Parathyroid adenoma (tissue), 2 donors: ENCODE data around the gene SLC17A8.
"Not testable (repeated sequence)": the region's sequence is repeated elsewhere in the genome, so short reads cannot be mapped to it uniquely, and the experiment has no call there.

Experiments
- H2AFZ ChIP-seq: fragments of 300-600 bp; sonication (generic); one replicate; pipeline ENCODE4 v1.7.0; 2017; ENCODE audit warnings: antibody characterized with exemption, mild to moderate bottlenecking
- H3K27ac ChIP-seq: fragments of 300-600 bp; sonication (generic); one replicate; pipeline ENCODE4 v1.7.0; 2017
- H3K27me3 ChIP-seq: fragments of 300-600 bp; sonication (generic); one replicate; pipeline ENCODE4 v1.7.0; 2017; ENCODE audit warnings: low read length; ENCODE audit not compliant: control insufficient read depth, insufficient read depth
- H3K36me3 ChIP-seq: fragments of 300-600 bp; sonication (generic); one replicate; pipeline ENCODE4 v1.7.0; 2017; ENCODE audit warnings: low read length; ENCODE audit not compliant: control insufficient read depth, insufficient read depth
- H3K4me1 ChIP-seq: fragments of 300-600 bp; sonication (generic); one replicate; pipeline ENCODE4 v1.7.0; 2017; ENCODE audit warnings: control low read depth
- H3K4me2 ChIP-seq: fragments of 300-600 bp; sonication (generic); one replicate; pipeline ENCODE4 v1.7.0; 2017; ENCODE audit warnings: low read length
- H3K4me3 ChIP-seq: fragments of 300-600 bp; sonication (generic); one replicate; pipeline ENCODE4 v1.7.0; 2017; ENCODE audit warnings: low read depth, low read length
- H3K79me2 ChIP-seq: fragments of 300-600 bp; sonication (generic); one replicate; pipeline ENCODE4 v1.7.0; 2017; ENCODE audit warnings: control low read depth
- H3K9ac ChIP-seq: fragments of 300-600 bp; sonication (generic); one replicate; pipeline ENCODE4 v1.7.0; 2017; ENCODE audit warnings: mild to moderate bottlenecking
- H3K9me3 ChIP-seq: fragments of 300-600 bp; sonication (generic); one replicate; pipeline ENCODE4 v1.7.0; 2017; ENCODE audit warnings: low read length; ENCODE audit not compliant: control insufficient read depth
- TF ChIP-seq, protein P1 (sequence below): fragments of 300-600 bp; sonication (generic); IDR thresholded peaks from one replicate; pipeline ENCODE4 v1.7.0; 2017; ENCODE audit warnings: antibody characterized with exemption, mild to moderate bottlenecking
- donor health status: primary hyperparathyroidism.

Gene SLC17A8

DNA sequence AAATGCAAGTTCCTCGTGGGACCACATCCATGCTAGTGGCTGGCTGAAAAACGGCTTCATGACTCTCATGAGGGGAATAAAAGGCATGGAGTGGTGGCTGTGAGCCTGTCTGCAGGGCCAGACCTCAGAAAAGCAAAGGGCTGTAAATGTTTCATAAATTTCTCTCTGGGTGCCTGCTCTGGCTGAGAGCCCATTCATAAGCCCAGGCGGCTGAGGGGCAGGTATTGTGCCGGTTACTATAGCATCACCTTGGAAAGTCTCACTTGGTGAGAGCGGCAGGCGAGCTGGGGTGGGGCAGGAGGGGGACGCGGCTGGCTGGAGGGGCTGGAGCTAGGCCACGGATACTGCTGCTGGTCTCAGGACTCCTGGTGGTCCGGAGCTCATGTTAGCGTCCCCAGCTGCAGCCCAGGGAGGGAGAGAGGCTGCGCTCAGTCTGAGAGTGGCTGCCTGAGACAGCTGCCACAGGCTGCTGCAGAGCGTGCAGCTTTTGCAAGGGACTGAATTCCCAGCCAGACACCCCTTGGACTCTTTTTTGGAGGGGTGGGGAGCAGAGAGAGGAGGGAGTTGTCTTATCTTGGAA, at the start of gene SLC17A8:
Gene SLC17A8, plus strand, starts transcription at position 431 of the 580 bp plus-strand sequence. CDS start 318 bp downstream, outside the sequence.
- TF ChIP-seq, protein P1, sequence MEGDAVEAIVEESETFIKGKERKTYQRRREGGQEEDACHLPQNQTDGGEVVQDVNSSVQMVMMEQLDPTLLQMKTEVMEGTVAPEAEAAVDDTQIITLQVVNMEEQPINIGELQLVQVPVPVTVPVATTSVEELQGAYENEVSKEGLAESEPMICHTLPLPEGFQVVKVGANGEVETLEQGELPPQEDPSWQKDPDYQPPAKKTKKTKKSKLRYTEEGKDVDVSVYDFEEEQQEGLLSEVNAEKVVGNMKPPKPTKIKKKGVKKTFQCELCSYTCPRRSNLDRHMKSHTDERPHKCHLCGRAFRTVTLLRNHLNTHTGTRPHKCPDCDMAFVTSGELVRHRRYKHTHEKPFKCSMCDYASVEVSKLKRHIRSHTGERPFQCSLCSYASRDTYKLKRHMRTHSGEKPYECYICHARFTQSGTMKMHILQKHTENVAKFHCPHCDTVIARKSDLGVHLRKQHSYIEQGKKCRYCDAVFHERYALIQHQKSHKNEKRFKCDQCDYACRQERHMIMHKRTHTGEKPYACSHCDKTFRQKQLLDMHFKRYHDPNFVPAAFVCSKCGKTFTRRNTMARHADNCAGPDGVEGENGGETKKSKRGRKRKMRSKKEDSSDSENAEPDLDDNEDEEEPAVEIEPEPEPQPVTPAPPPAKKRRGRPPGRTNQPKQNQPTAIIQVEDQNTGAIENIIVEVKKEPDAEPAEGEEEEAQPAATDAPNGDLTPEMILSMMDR = no peak
- Histone ChIP-seq H3K79me2 (no peaks in the 10 kb centered on the region), H3K4me3 (no peak within 1 kb of the TSS)

DNA sequence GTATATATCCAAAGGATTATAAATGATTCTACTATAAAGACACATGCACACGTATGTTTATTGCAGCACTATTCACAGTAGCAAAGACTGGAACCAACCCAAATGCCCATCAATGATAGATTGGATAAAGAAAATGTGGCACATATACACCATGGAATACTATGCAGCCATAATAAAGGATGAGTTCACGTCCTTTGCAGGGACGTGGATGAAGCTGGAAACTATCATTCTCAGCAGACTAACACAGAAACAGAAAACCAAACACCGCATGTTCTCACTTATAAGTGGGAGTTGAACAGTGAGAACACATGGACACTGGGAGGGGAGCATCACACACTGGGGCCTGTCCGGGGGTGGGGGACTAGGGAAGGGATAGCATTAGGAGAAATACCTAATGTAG, 48.7 kb upstream of the SLC17A8 start:
- H3K4me3 ChIP-seq, H3K27ac ChIP-seq, H3K4me1 ChIP-seq, H3K4me2 ChIP-seq, H3K9ac ChIP-seq, H3K9me3 ChIP-seq, H2AFZ ChIP-seq, H3K27me3 ChIP-seq, H3K36me3 ChIP-seq, H3K79me2 ChIP-seq: not testable (repeated sequence)

More for the DNA sequence above, at the start of gene SLC17A8:
- no peak within 1 kb of the TSS for H3K27ac ChIP-seq
- no peak within 1 kb of the TSS for H2AFZ ChIP-seq
- H3K9ac ChIP-seq = no peak within 1 kb of the TSS
- H3K4me2 ChIP-seq = no peak within 1 kb of the TSS
- no peaks in the 10 kb centered on the region for H3K9me3 ChIP-seq
- no peaks in the 10 kb centered on the region for H3K36me3 ChIP-seq
- H3K4me1 ChIP-seq = no peaks in the 10 kb centered on the region
- H3K27me3 ChIP-seq = no peaks in the 10 kb centered on the region

DNA sequence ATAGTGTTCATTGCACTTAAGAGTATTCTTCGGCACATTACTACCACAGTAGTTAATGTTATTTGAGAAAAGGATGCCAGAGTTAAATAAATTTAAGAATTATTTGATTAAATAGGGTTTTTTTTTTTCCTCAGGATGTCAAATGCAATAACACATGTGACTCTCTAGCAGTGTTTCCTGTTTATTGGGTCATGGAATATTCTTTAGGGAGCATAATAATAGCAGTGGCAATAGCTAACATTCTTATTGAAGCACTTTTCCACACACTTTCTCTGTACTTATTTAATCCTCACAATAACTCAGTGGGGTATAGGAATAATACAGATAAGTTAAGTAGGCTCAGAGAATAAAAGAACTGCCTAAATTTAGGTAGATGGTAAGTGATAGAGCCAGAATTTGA, 45.6 kb upstream of the SLC17A8 start:
- H3K36me3 ChIP-seq = no peaks in the 10 kb centered on the region
- no peak overlapping the region for H3K4me3 ChIP-seq
- no peaks in the 10 kb centered on the region for H3K79me2 ChIP-seq
- H3K4me2 ChIP-seq = no peak overlapping the region
- no peaks in the 10 kb centered on the region for H3K4me1 ChIP-seq
- H3K9ac ChIP-seq = no peak overlapping the region
- H3K27me3 ChIP-seq = no peaks in the 10 kb centered on the region
- TF ChIP-seq, protein P1 = no peak
- H2AFZ ChIP-seq = no peak overlapping the region
- H3K27ac ChIP-seq = no peak overlapping the region
- H3K9me3 ChIP-seq = no peaks in the 10 kb centered on the region

DNA sequence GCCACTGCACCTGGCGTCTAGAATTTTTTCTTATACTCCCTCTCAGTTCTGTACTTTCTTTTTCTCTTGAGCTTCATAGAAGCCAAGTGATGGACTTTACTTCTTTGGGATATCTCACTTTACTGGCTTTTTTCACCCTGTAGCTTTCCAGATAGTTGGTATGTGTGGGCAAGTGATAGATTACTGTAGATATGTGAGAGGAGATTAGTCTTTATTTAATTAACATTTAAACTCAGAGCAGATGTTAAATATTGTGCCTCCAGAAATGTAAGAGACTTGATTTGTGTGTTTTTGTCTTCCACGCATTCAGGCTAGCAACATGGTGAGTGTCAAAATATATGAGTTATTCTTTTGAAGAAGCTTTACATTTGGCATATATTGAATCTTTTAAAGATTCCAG, 39.5 kb upstream of the SLC17A8 start:
- H3K27ac ChIP-seq = no peak overlapping the region
- no peaks in the 10 kb centered on the region for H3K9me3 ChIP-seq
- no peak overlapping the region for H3K4me2 ChIP-seq
- no peaks in the 10 kb centered on the region for H3K36me3 ChIP-seq
- H3K4me1 ChIP-seq = no peaks in the 10 kb centered on the region
- TF ChIP-seq, protein P1 = no peak
- H3K79me2 ChIP-seq = no peaks in the 10 kb centered on the region
- H3K9ac ChIP-seq = no peak overlapping the region
- no peak overlapping the region for H2AFZ ChIP-seq
- no peak overlapping the region for H3K4me3 ChIP-seq
- no peaks in the 10 kb centered on the region for H3K27me3 ChIP-seq

DNA sequence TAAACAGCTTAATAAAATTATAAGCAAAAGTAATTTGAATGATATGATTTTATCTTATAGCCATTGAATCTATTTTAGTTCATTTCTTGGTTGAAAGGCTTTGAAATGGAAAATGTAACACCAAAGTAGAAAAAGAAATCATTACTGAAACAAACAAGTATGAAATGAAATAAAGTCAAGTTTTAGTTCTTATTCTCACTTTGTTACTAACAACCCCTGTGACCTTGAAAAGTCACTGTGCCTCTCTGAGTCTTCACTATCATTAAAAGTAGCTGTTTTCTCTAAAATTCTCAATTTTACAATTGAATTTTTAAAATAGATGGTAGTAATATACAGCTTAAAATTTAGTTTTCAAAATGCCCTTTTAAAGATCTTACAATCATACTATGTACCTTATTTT, 32.4 kb upstream of the SLC17A8 start:
- H3K4me2 ChIP-seq = no peak overlapping the region
- no peaks in the 10 kb centered on the region for H3K79me2 ChIP-seq
- no peak overlapping the region for H3K4me3 ChIP-seq
- H3K9me3 ChIP-seq = no peaks in the 10 kb centered on the region
- no peak overlapping the region for H2AFZ ChIP-seq
- TF ChIP-seq, protein P1 = no peak
- no peaks in the 10 kb centered on the region for H3K27me3 ChIP-seq
- H3K36me3 ChIP-seq = no peaks in the 10 kb centered on the region
- H3K27ac ChIP-seq = no peak overlapping the region
- no peak overlapping the region for H3K9ac ChIP-seq
- no peaks in the 10 kb centered on the region for H3K4me1 ChIP-seq
